DLD1 (cell line): Measurements from ENCODE around the gene NR1H2.

Source experiments
- in situ Hi-C: cut with HindIII; loops from 2 replicates; pipeline ENCODE4 v1.10.0; 2017; ENCODE audit warnings: low sequenced_read_pairs

The NR1H2 gene

GRCh38 chr19:50420127-50420526 is 43.9 kb downstream of the NR1H2 start:
- in situ Hi-C loops = no loop called here

GRCh38 chr19:50420808-50421207 is 44.6 kb downstream of the NR1H2 start:
- in situ Hi-C loops = no loop called here

- in situ Hi-C loops = no loop called here
These were observed 46.4 kb downstream of the NR1H2 start for GRCh38 chr19:50422397-50423278.

GRCh38 chr19:50423279-50424113 is 47.2 kb downstream of the NR1H2 start:
- in situ Hi-C loops = no loop called here

- in situ Hi-C loops = no loop called here
These were observed 49.3 kb downstream of the NR1H2 start for GRCh38 chr19:50425581-50425980.

- in situ Hi-C loops = no loop called here
These were observed 51.2 kb downstream of the NR1H2 start for GRCh38 chr19:50427318-50427925.

- in situ Hi-C loops = no loop called here
These were observed 51.8 kb downstream of the NR1H2 start for GRCh38 chr19:50427997-50428425.

- in situ Hi-C loops = no loop called here
These were observed 52.7 kb downstream of the NR1H2 start for GRCh38 chr19:50428772-50429463.

- in situ Hi-C loops = no loop called here
These were observed 54.7 kb downstream of the NR1H2 start for GRCh38 chr19:50430888-50431342.

- in situ Hi-C loops = no loop called here
These were observed 55.3 kb downstream of the NR1H2 start for GRCh38 chr19:50431343-50432220.

GRCh38 chr19:50432221-50433028 is 56.2 kb downstream of the NR1H2 start, which contains the start of gene MYBPC2:
Gene MYBPC2, plus strand, starts transcription at chr19:50432892. Its CDS starts 62 bp downstream, at chr19:50432954.
- in situ Hi-C loops = no loop called here
